Measurements from ENCODE around the gene KLF2. TPM values are rescaled to one million over a fixed set of nuclear protein-coding genes. Genes with fewer than 3 reads are reported as not detected.
"Not testable (repeated sequence)": the region's sequence is repeated elsewhere in the genome, so short reads cannot be mapped to it uniquely, and the experiment has no call there.

Gene KLF2
- polyA plus RNA-seq, 1 donor = 15.3 TPM

DNA sequence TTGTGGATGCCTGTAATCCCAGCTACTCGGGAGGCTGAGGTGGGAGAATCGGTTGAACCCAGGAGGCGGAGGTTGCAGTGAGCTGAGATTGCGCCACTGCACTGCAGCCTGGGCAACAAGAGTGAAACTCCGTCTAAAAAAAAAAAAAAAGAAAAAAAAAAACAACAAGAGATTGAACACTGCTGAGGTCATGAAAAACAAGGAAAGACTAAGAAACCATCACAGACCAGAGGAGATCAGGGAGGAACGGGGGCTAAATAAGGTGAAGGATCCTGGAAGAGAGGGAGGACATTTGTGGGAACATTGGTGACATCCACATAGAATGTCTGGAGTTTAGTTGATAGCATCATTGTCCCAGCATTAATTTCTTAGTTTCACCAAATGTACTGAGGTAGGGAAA lies 19.6 kb upstream of the KLF2 start:
- not testable (repeated sequence) for DNase-seq

- no peak for DNase-seq
Measured at GRCh38 chr19:16306728-16307402, 17.8 kb upstream of the KLF2 start.

DNA sequence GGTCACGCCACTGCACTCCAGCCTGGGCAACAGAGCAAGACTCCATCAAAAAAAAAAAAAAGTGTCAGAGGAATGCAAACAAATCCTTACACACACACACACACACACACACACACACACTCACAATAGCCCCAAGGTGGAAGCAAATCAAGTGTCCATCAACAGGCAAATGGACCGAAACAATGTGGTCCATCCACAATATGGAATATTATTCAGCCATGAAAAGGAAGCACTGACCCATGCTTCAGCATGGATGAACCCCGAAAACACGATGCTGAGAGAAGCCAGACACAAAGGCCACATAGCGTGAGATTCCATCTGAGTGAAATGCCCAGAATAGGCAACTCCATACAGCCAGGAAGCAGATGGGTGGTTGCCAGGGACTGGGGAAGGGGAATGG lies 16.5 kb upstream of the KLF2 start:
- DNase-seq = no peak

GRCh38 chr19:16309643-16310042 lies 15.0 kb upstream of the KLF2 start:
- no peak for DNase-seq

DNA sequence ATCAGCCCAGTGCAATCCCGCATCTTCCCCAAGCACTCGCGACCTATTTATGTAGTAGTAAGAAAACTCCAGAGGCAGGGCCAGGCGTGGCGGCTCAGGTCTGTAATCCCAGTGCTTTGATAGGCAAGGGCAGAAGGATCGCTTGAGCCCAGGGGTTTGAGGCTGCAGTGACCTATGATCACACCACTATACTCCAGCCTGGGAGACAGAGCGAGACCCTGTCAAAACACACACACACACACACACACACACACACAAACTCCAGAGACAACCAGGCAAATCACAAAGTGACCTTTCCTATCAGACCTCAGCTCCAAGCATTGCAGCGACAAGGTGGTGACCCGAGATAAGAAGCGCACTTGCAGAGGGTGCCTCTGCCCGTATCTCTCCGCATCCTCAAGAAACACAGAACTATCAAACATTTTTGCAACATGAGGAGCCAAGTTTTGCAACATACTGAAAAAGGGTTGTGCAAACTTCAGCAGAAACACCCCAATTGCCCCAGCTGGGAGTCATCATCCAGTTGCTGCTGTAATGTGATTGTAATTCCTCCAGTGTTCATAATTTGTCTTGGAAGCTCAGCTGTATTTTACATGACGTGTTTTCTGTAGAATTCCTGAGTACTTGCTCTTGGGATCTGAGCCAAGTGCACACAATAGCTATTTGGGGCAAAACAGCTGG lies 8.7 kb upstream of the KLF2 start:
- DNase-seq = peak; percentile 78

DNA sequence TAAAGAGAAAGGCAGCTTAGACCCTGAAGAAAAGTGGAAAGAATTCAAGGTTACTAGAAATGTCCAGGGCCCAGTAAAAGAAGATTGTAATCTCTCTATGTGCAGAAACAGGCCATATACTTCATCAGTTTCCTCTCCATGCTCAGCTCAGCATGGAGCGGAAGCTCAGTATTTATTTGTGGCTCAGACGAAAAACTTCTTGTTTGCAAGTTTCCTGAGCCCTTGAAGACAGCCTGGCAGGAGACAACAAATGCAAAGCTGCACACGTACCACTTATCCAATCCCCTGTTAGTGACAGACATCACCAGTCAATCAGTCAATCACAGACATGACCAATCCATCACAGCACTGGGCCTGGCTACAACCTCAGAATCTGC lies 8.1 kb upstream of the KLF2 start:
- DNase-seq = no peak

GRCh38 chr19:16319481-16319880 lies 5.1 kb upstream of the KLF2 start:
- no peak for DNase-seq

- no peak for DNase-seq
Measured at GRCh38 chr19:16320987-16321386, 3.6 kb upstream of the KLF2 start.

GRCh38 chr19:16325161-16325527 lies 518 bp downstream of the KLF2 start:
- no peak for DNase-seq

DNA sequence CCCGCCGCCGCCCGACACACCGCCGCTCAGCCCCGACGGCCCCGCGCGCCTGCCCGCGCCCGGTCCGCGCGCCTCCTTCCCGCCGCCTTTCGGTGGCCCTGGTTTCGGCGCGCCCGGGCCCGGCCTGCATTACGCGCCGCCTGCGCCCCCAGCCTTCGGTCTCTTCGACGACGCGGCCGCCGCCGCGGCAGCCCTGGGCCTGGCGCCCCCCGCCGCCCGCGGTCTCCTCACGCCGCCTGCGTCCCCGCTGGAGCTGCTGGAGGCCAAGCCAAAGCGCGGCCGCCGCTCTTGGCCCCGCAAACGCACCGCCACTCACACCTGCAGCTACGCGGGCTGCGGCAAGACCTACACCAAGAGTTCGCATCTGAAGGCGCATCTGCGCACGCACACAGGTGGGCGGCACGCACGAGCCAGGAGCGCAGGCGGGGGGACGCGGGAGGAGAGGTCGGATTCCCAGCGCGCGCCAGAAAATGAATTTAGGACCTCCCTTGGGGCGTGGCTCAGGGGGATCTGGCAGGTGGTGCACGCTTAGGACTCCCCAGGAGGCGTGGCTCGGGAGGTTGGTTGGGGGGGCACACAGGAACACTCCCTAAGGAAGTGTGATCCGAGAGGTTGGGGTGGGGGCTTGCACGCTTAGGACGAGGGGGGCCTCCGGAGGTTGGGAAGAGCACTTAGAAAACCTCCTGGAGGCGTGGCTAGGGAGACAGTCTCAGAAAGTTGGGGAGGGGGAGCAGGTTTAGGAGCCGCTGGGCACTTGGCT lies 1.2 kb downstream of the KLF2 start:
- DNase-seq = no peak

DNA sequence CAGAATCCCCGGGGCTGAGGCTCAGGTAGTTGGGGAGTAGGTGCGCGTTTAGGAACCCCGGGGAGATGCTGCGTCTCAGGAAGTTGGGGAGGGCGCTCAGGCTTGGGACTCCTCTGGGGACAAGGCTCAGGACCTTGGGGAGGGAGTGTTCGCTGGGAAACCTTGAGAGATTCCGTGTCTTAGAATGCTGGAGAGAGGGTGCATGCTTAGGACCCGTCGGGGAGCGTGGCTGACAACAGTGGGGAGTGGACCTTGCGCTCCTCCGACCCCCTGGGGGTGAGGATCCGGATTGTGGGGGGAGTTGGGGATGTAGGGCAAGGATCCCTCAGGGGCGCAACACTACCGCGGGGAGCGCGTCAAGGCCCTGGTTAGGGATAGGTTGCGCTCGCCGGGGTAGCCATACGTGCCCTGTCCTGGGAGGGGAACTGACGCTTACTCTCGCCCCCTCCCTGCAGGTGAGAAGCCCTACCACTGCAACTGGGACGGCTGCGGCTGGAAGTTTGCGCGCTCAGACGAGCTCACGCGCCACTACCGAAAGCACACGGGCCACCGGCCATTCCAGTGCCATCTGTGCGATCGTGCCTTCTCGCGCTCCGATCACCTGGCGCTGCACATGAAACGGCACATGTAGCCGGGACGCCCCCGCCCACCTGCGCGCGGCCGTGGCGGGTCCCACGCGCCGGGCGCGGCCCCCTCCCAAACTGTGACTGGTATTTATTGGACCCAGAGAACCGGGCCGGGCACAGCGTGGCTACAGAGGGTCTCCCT lies 2.0 kb downstream of the KLF2 start:
- DNase-seq = no peak

- DNase-seq = no peak
Measured at GRCh38 chr19:16327169-16327475, 2.5 kb downstream of the KLF2 start.

DNA sequence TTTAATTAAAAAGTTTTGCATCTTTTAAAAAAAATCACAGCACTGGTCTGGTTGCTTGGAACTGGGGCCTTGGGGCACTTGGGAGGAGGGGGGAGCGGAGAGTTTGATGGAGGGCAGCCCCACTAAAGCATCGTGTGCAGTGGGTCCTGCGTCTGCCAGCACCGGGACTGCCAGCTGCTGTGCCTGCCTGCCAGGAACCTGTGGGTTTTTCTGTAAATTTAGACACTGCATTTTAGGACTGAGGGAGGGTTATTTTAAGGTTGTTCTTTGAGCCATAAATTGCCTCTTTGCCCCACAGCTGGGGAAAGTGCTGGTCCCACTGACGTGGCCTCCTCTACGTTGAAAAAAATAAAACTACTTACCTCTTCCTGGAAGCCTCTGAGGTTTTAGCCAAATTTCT lies 2.9 kb downstream of the KLF2 start:
- DNase-seq = no peak

DNA sequence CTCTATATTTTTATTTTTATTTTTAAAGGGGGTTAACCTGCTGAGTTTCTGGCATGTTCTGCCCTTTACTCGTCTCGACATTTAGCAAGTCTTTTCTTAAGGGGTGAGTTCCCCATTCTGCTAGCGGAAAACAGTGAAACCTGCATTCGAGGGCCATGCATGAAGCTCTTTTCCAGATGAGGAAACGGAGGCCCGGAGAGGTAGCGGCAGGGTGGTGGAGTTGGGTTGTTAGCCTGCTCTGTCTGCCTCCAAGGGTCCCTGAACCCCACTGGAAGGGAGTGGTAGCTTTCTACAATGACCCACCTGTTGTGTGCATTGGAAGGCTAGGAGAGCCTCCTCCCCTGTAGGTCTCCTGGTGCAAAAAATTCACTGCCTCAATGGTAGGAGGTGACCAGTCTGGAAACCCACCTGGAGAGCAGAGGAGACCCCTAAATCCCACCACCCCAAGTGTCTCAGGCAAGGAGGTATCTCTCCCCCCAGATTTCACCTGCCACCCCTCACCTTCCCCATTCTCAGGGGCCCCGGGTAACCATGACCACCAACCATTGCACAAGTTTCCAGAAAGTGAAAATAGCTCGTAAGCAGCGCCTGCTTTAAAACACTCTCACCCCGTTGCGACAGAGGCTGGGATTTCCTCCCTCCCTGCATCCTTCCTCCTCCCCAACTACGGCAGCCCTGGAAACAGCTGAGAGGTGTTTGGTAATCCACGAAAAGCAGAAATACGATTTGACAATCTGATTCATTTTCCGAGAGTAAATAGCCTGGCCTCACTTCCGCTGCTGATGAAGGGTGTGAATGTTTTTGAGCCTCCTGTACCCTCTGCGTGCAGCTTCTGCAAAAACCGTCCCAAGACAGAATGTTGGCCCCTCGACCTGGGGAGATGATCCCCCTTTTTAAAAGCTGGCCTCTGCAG lies 3.5 kb downstream of the KLF2 start:
- DNase-seq = no peak

DNA sequence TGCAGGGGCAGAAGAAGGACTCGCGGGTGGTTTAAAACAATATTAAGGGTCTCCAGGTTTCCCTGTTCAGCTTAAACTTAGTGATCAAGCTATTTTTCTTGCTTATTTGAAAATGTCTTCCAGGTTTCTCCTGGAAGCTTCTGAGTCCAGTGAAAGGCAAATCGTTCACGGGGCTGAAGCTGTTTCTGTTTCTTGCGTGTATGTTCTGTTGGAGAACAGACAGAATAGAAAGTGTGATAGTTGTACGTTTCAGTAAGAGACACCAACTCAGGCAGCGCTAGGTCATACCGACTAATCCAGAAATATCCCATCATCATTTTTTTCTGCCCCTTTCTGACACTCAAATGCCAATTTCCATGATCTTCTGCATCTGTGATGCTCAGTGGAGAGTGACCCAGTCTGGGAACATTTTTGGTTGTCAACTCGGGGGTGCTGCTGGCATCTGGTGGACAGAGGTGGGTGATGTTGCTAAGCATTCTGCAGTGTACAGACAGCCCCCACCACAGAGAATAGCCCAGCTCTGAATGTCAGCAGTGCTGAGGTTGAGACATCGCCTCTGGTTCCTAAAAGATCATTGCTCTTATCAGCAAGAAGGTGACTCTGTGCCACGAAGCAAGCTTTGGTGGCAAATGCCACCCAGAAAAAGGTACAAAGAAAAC lies 4.3 kb downstream of the KLF2 start:
- no peak for DNase-seq

GRCh38 chr19:16330368-16330801 lies 5.8 kb downstream of the KLF2 start:
- DNase-seq = no peak

DNA sequence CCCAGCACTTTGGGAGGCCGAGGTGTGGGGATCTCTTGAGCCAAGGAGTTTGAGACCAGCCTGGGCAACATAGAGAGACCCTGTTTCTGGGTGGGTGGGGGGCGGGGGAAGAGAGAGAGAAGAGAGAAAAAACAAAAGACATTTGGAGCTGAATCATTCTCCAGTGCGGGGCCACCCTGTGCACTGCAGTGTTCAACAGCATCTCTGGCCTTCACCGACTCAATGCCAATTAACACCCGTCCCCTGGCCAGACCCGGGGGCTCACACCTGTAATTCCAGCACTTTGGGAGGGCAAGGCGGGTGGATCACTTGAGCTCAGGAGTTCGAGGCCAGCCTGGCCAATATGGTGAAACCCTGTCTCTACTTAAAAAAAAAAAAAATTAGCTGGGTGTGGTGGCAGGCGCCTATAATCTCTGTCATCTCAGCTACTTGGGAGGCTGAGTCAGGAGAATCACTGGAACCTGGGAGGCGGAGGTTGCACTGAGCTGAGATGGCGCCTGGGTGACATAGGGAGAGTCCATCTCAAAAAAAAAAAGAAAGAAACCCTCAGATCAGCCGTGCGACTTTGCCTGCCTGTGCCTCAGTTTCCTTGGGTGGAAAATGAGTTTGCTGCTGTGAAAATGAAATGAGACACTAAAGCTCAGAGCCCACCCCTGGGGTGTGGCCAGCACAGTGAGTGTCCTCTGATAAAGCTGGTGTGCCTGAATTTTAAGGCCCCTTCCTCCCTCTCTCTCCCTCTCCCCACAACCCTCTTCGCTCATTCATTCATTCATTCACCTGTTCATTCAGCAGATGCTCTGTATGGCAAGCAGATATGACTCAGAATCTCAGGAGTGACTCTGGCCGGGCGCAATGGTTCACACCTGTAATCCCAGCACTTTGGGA lies 6.4 kb downstream of the KLF2 start:
- DNase-seq = no peak

DNA sequence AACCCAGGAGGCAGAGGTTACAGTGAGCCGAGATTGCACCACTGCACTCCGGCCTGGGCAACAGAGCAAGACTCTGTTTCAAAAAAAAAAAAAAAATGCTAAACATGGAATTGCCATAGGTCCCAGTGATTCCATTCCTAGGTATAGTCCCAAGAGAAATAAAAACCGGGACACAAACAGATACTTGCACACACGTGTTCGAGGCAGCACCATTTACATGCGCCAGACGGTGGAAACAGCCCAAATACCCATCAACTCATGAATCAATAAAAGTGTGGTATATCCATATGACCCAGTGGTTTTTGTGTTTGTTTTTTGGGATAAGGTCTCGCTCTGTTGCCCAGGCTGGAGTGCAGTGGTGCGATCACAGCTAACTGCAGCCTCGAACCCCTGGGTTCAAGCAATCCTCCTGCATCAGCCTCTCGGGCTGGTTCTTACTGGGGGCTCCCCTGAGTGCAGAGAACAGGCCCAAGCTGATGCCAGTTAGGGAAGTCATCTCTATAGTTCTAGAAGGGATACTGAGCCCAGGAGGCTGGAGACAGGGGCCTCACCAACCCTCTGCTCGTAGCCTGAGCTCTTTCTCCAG lies 8.5 kb downstream of the KLF2 start:
- no peak for DNase-seq

GRCh38 chr19:16334411-16334810 lies 9.8 kb downstream of the KLF2 start:
- DNase-seq = no peak

- no peak for DNase-seq
Measured at GRCh38 chr19:16335226-16335625, 10.6 kb downstream of the KLF2 start.
